Measurements from ENCODE around the gene ILKAP. TPM values are rescaled to one million over a fixed set of nuclear protein-coding genes. Genes with fewer than 3 reads are reported as not detected.

ILKAP gene
- total RNA-seq, 6 experiments from 2014 or later: 27.3 to 34.3 (median 28.6) TPM

- TF ChIP-seq CTCF (IDR thresholded peaks at IDR 0.05): peak; percentile 28; the same call in 1 of the 2 replicates
- Mint-ChIP-seq H3K4me3 (no peak overlapping the region), H3K4me1 (ENCODE audit: low read depth) (peaks cover 5% of the 10 kb centered on the region), H3K9me3 (no peaks in the 10 kb centered on the region), H3K27me3 (ENCODE audit: insufficient read depth) (peaks cover 2% of the 10 kb centered on the region), H3K36me3 (ENCODE audit: low read depth) (no peaks in the 10 kb centered on the region), H3K27ac (no peak overlapping the region)
- no peak for DNase-seq
These were observed 43.0 kb downstream of the ILKAP start for GRCh38 chr2:238160206-238161129.

GRCh38 chr2:238159661-238160205 lies 43.8 kb downstream of the ILKAP start:
- no peak for TF ChIP-seq CTCF (IDR thresholded peaks at IDR 0.05)
- Mint-ChIP-seq H3K27ac (no peak overlapping the region), H3K4me3 (peak overlapping the region; percentile 47; the same call in 1 of the 2 replicates), H3K27me3 (ENCODE audit: insufficient read depth) (peaks cover under 1% of the 10 kb centered on the region), H3K9me3 (no peaks in the 10 kb centered on the region), H3K36me3 (ENCODE audit: low read depth) (no peaks in the 10 kb centered on the region), H3K4me1 (ENCODE audit: low read depth) (peaks cover 10% of the 10 kb centered on the region)
- no peak for DNase-seq

- Mint-ChIP-seq H3K36me3 (ENCODE audit: low read depth) (no peaks in the 10 kb centered on the region), H3K4me1 (ENCODE audit: low read depth) (peaks cover 10% of the 10 kb centered on the region), H3K4me3 (peak overlapping the region; percentile 47; the same call in 1 of the 2 replicates), H3K9me3 (no peaks in the 10 kb centered on the region; the same call in 1 of the 2 replicates), H3K27me3 (ENCODE audit: insufficient read depth) (no peaks in the 10 kb centered on the region; the same call in 1 of the 2 replicates), H3K27ac (no peak overlapping the region)
- no peak for DNase-seq
- TF ChIP-seq CTCF (IDR thresholded peaks at IDR 0.05): no peak
These were observed 44.4 kb downstream of the ILKAP start for GRCh38 chr2:238159071-238159539.

GRCh38 chr2:238158509-238159070 lies 44.9 kb downstream of the ILKAP start, which contains the start of gene ERFE:
Gene ERFE (plus strand): TSS chr2:238158970. CDS start chr2:238159008, 38 bp downstream.
- no peaks in the 10 kb centered on the region; the same call in 1 of the 2 replicates for H3K9me3 Mint-ChIP-seq
- no peaks in the 10 kb centered on the region; the same call in 1 of the 2 replicates for H3K27me3 Mint-ChIP-seq (ENCODE audit: insufficient read depth)
- TF ChIP-seq CTCF (IDR thresholded peaks at IDR 0.05): peak; percentile 71
- H3K36me3 Mint-ChIP-seq (ENCODE audit: low read depth): no peaks in the 10 kb centered on the region
- no peak for DNase-seq
- no peak within 1 kb of the TSS for H3K27ac Mint-ChIP-seq
- peak within 1 kb of the TSS; percentile 47; the same call in 1 of the 2 replicates for H3K4me3 Mint-ChIP-seq
- H3K4me1 Mint-ChIP-seq (ENCODE audit: low read depth): peaks cover 10% of the 10 kb centered on the region

GRCh38 chr2:238158018-238158508 lies 45.4 kb downstream of the ILKAP start:
- no peaks in the 10 kb centered on the region for H3K36me3 Mint-ChIP-seq (ENCODE audit: low read depth)
- H3K27ac Mint-ChIP-seq: no peak overlapping the region
- no peak for TF ChIP-seq CTCF (IDR thresholded peaks at IDR 0.05)
- peaks cover 10% of the 10 kb centered on the region for H3K4me1 Mint-ChIP-seq (ENCODE audit: low read depth)
- DNase-seq: no peak
- no peaks in the 10 kb centered on the region; the same call in 1 of the 2 replicates for H3K27me3 Mint-ChIP-seq (ENCODE audit: insufficient read depth)
- H3K9me3 Mint-ChIP-seq: no peaks in the 10 kb centered on the region; the same call in 1 of the 2 replicates
- H3K4me3 Mint-ChIP-seq: no peak overlapping the region

All from HFFc6 (cell line).